Measurements from ENCODE around the gene WNT16. TPM values are rescaled to one million over a fixed set of nuclear protein-coding genes. Genes with fewer than 3 reads are reported as not detected.

WNT16 gene
- total RNA-seq, 1 donor from 2014 or later = not detected

- Histone ChIP-seq H3K27ac (no peak overlapping the region), H3K36me3 (peaks cover 4 to 7% of the 10 kb centered on the region in 2 donors), H3K9me3 (no peaks in the 10 kb centered on the region), H3K27me3 (no peaks in the 10 kb centered on the region), H3K4me1 (peaks cover 0 to 16% of the 10 kb centered on the region in 2 donors), H3K4me3 (no peak overlapping the region)
- no peak for TF ChIP-seq CTCF (IDR thresholded peaks at IDR 0.05)
- intact Hi-C loops (cut with DNase I) = no loop called here
- no peak for DNase-seq (ENCODE audit: low spot score in 2 of 2)
Observed at GRCh38 chr7:121382473-121382872, 53.7 kb downstream of the WNT16 start.

DNA sequence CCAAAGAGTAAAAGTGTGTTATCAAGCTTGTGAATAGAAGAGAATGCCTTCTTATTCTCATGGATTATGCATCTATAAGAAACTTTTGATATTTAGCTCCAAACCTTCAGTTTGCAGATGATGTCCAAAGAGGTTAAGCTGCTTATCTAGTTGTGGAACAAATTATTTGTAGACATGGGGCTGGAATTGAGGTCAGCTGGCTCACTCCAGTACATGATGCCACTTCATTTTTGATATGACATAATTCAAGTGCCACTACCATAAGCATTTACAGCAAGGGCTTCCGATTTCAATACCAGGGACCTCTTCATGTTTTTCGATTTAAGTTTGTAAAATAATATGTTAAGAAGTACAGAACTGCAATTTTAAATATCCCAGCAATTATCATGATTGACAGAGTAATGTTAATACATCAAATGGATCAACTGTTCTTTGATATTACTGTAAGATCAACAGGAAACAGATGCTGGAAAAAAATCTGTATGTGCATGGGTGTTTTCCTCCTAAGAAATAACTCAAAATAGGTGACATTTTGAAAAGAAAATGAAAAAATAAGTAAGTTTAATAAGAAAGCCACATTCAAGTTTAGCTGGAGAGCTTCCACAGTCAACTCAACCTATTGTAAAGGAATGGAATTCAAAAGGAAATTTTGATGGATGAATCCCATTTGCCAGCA is 54.6 kb downstream of the WNT16 start:
- peaks cover 0 to 16% of the 10 kb centered on the region in 2 donors for H3K4me1 ChIP-seq
- no peaks in the 10 kb centered on the region for H3K9me3 ChIP-seq
- H3K36me3 ChIP-seq = peaks cover 0 to under 1% of the 10 kb centered on the region in 2 donors
- intact Hi-C loops (cut with DNase I) = no loop called here
- no peak overlapping the region for H3K4me3 ChIP-seq
- TF ChIP-seq CTCF (IDR thresholded peaks at IDR 0.05) = no peak
- H3K27me3 ChIP-seq = no peaks in the 10 kb centered on the region
- no peak for DNase-seq (ENCODE audit: low spot score in 2 of 2)
- no peak overlapping the region for H3K27ac ChIP-seq

DNA sequence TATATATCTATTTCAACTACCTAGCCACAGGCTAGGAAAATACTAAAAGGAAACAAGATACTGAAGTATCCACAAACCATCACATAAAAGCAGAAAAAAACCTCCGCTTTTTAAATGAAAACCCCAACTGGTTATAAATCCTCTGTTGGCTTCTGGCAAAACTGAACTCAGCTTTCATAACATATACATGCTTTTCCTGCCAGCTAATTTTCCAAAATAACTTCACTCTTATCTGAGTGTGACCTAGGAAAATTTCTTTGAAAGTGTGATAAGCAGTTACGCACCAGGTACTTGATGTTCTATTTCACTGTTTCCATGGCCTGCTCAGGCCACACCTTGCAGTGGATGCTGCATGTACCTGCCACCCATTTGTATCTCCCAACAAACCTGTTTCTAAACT is 55.5 kb downstream of the WNT16 start:
- no peak for DNase-seq (ENCODE audit: low spot score in 2 of 2)
- Histone ChIP-seq H3K4me1 (peaks cover 0 to 16% of the 10 kb centered on the region in 2 donors), H3K36me3 (no peaks in the 10 kb centered on the region), H3K9me3 (no peaks in the 10 kb centered on the region), H3K27ac (no peak overlapping the region), H3K27me3 (no peaks in the 10 kb centered on the region), H3K4me3 (no peak overlapping the region)
- intact Hi-C loops (cut with DNase I) = no loop called here
- TF ChIP-seq CTCF (IDR thresholded peaks at IDR 0.05) = no peak

DNA sequence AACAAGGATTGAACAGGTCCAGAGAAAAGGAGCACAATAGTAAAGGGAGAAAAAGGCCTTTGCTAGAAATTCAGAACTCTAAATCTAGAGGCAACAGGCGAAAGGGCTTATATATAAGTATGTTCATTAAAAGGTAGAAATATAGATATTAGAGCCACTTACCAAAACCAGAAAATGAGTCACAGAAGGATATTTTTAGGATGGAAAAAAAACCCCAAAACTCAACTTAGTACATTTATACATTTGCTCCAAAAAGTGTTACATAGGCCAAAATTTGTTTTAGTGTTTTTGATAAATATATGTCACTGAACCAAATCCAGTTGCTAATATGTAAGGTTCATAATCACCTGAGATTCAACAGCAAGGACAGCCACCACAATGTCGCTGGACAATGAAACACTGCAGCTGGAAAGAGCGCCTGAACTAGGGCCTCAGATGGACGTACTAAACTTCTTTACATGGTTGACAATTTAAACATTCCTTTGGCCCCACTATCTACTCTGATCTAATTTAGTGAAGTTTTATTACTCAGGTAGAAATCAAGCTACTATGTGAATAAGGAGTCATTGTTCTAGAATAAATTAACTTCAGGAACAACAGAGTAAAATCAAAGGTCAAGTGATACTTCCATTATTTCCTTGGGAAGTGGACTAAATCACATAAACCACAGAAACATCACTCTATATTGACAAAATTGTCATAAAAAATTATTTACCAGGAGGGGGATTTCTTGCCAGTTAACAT is 56.4 kb downstream of the WNT16 start:
- DNase-seq (ENCODE audit: low spot score in 2 of 2) = no peak
- peaks cover 0 to 16% of the 10 kb centered on the region in 2 donors for H3K4me1 ChIP-seq
- no peaks in the 10 kb centered on the region for H3K27me3 ChIP-seq
- no peak for TF ChIP-seq CTCF (IDR thresholded peaks at IDR 0.05)
- no peaks in the 10 kb centered on the region for H3K9me3 ChIP-seq
- intact Hi-C loops (cut with DNase I) = no loop called here
- H3K36me3 ChIP-seq = no peaks in the 10 kb centered on the region
- no peak overlapping the region for H3K4me3 ChIP-seq
- no peak overlapping the region for H3K27ac ChIP-seq

- Histone ChIP-seq H3K9me3 (no peaks in the 10 kb centered on the region), H3K27ac (no peak overlapping the region), H3K4me1 (peaks cover 0 to 16% of the 10 kb centered on the region in 2 donors), H3K4me3 (no peak overlapping the region), H3K27me3 (no peaks in the 10 kb centered on the region), H3K36me3 (no peaks in the 10 kb centered on the region)
- intact Hi-C loops (cut with DNase I) = no loop called here
- TF ChIP-seq CTCF (IDR thresholded peaks at IDR 0.05) = no peak
- no peak for DNase-seq (ENCODE audit: low spot score in 2 of 2)
Observed at GRCh38 chr7:121385800-121386179, 57.0 kb downstream of the WNT16 start.

All from ascending aorta (tissue), 2 donors.